Measurements from ENCODE around the gene COL16A1.

- TF ChIP-seq CTCF (IDR thresholded peaks at IDR 0.05; ENCODE audit: low read depth, low read length, missing input control): no peak
- TF ChIP-seq ATF3 (IDR thresholded peaks at IDR 0.05): no peak
- TF ChIP-seq TAF1 (conservative IDR thresholded peaks at IDR 0.05): no peak
- TF ChIP-seq RAD21 (IDR thresholded peaks at IDR 0.05): no peak
- no peak for TF ChIP-seq REST (IDR thresholded peaks at IDR 0.05)
- TF ChIP-seq ZBTB33 (IDR thresholded peaks at IDR 0.05): no peak
- TF ChIP-seq HNF4G (IDR thresholded peaks at IDR 0.05): no peak
- TF ChIP-seq SP1 (IDR thresholded peaks at IDR 0.05): no peak
- TF ChIP-seq JUND (IDR thresholded peaks at IDR 0.05): no peak
- TF ChIP-seq YY1 (IDR thresholded peaks at IDR 0.05): no peak
- TF ChIP-seq NR2F2 (IDR thresholded peaks at IDR 0.05): no peak
- no peak for TF ChIP-seq EGR1 (IDR thresholded peaks at IDR 0.05; ENCODE audit: low read depth in 2 of 2)
- no peak for TF ChIP-seq FOXA2 (IDR thresholded peaks at IDR 0.05)
- no peak for TF ChIP-seq FOXA1 (IDR thresholded peaks at IDR 0.05)
These were observed 97.8 kb downstream of the COL16A1 start for GRCh38 chr1:31605908-31606427.

All from liver (tissue), 3 donors.